Activated naive CD4-positive, alpha-beta T cell treated with anti-CD3 and anti-CD28 coated beads, Interleukin-2, amount 50 U/mL, for 24 hours (primary cell): ENCODE data around the gene ADAMTS4.
"Not testable (repeated sequence)": the region's sequence is repeated elsewhere in the genome, so short reads cannot be mapped to it uniquely, and the experiment has no call there.

Experiments
- H3K27ac Mint-ChIP-seq: one replicate; pipeline ENCODE4 v1.8.0; 2021; ENCODE audit warnings: mild to moderate bottlenecking, mixed read lengths
- H3K27me3 Mint-ChIP-seq: one replicate; pipeline ENCODE4 v1.8.0; 2021; ENCODE audit warnings: mixed read lengths
- H3K36me3 Mint-ChIP-seq: one replicate; pipeline ENCODE4 v1.8.0; 2021; ENCODE audit warnings: mixed read lengths
- H3K4me1 Mint-ChIP-seq: one replicate; pipeline ENCODE4 v1.8.0; 2021; ENCODE audit warnings: mixed read lengths
- H3K4me3 Mint-ChIP-seq: one replicate; pipeline ENCODE4 v1.8.0; 2021; ENCODE audit warnings: mild to moderate bottlenecking, mixed read lengths
- H3K9me3 Mint-ChIP-seq: one replicate; pipeline ENCODE4 v1.8.0; 2021; ENCODE audit warnings: mixed read lengths

Gene ADAMTS4

GRCh38 chr1:161224695-161225087 is 25.8 kb upstream of the ADAMTS4 start:
- H3K4me3 Mint-ChIP-seq, H3K9me3 Mint-ChIP-seq, H3K27ac Mint-ChIP-seq, H3K36me3 Mint-ChIP-seq, H3K27me3 Mint-ChIP-seq: not testable (repeated sequence)
- peaks cover 59% of the 10 kb centered on the region for H3K4me1 Mint-ChIP-seq

GRCh38 chr1:161223805-161224694 is 25.2 kb upstream of the ADAMTS4 start:
- H3K27ac Mint-ChIP-seq = peak overlapping the region; percentile 55
- peaks cover 5% of the 10 kb centered on the region for H3K36me3 Mint-ChIP-seq
- H3K4me1 Mint-ChIP-seq = peaks cover 65% of the 10 kb centered on the region
- no peak overlapping the region for H3K4me3 Mint-ChIP-seq
- no peaks in the 10 kb centered on the region for H3K27me3 Mint-ChIP-seq
- H3K9me3 Mint-ChIP-seq = no peaks in the 10 kb centered on the region

- no peak overlapping the region for H3K4me3 Mint-ChIP-seq
- H3K4me1 Mint-ChIP-seq = peaks cover 73% of the 10 kb centered on the region
- no peaks in the 10 kb centered on the region for H3K27me3 Mint-ChIP-seq
- peak overlapping the region; percentile 71 for H3K27ac Mint-ChIP-seq
- H3K36me3 Mint-ChIP-seq = no peaks in the 10 kb centered on the region
- H3K9me3 Mint-ChIP-seq = no peaks in the 10 kb centered on the region
Measured at GRCh38 chr1:161222175-161223019, 23.5 kb upstream of the ADAMTS4 start.

GRCh38 chr1:161220002-161220401 is 21.1 kb upstream of the ADAMTS4 start:
- Mint-ChIP-seq H3K27ac (no peak overlapping the region), H3K4me3 (no peak overlapping the region), H3K9me3 (no peaks in the 10 kb centered on the region), H3K27me3 (no peaks in the 10 kb centered on the region), H3K36me3 (peaks cover 2% of the 10 kb centered on the region), H3K4me1 (peaks cover 63% of the 10 kb centered on the region)

GRCh38 chr1:161219078-161219892 is 20.4 kb upstream of the ADAMTS4 start:
- H3K36me3 Mint-ChIP-seq = peaks cover 6% of the 10 kb centered on the region
- peaks cover 69% of the 10 kb centered on the region for H3K4me1 Mint-ChIP-seq
- no peak overlapping the region for H3K4me3 Mint-ChIP-seq
- H3K27ac Mint-ChIP-seq = peak overlapping the region; percentile 83
- H3K27me3 Mint-ChIP-seq = no peaks in the 10 kb centered on the region
- no peaks in the 10 kb centered on the region for H3K9me3 Mint-ChIP-seq

- peaks cover 12% of the 10 kb centered on the region for H3K36me3 Mint-ChIP-seq
- H3K27ac Mint-ChIP-seq = peak overlapping the region; percentile 83
- peaks cover 63% of the 10 kb centered on the region for H3K4me1 Mint-ChIP-seq
- H3K9me3 Mint-ChIP-seq = no peaks in the 10 kb centered on the region
- no peaks in the 10 kb centered on the region for H3K27me3 Mint-ChIP-seq
- peak overlapping the region; percentile 44 for H3K4me3 Mint-ChIP-seq
Measured at GRCh38 chr1:161218301-161219077, 19.6 kb upstream of the ADAMTS4 start.

- Mint-ChIP-seq H3K27me3 (no peaks in the 10 kb centered on the region), H3K9me3 (no peaks in the 10 kb centered on the region), H3K4me3 (no peak overlapping the region), H3K27ac (peak overlapping the region; percentile 83), H3K36me3 (peaks cover 15% of the 10 kb centered on the region), H3K4me1 (peaks cover 62% of the 10 kb centered on the region)
Measured at GRCh38 chr1:161217831-161218230, 19.0 kb upstream of the ADAMTS4 start.

- H3K4me3 Mint-ChIP-seq = peak overlapping the region; percentile 71
- no peaks in the 10 kb centered on the region for H3K9me3 Mint-ChIP-seq
- peak overlapping the region; percentile 2 for H3K27ac Mint-ChIP-seq
- peaks cover 15% of the 10 kb centered on the region for H3K36me3 Mint-ChIP-seq
- no peaks in the 10 kb centered on the region for H3K27me3 Mint-ChIP-seq
- H3K4me1 Mint-ChIP-seq = peaks cover 60% of the 10 kb centered on the region
Measured at GRCh38 chr1:161216945-161217712, 18.3 kb upstream of the ADAMTS4 start.

GRCh38 chr1:161215076-161215475 is 16.2 kb upstream of the ADAMTS4 start, which contains the start of gene FCER1G:
Gene FCER1G, plus strand, starts transcription at chr1:161215295. Its CDS starts 27 bp downstream, at chr1:161215322.
- Mint-ChIP-seq H3K4me3 (peak within 1 kb of the TSS; percentile 66), H3K4me1 (peaks cover 50% of the 10 kb centered on the region), H3K27ac (peak within 1 kb of the TSS; percentile 65), H3K9me3 (no peaks in the 10 kb centered on the region), H3K36me3 (peaks cover 19% of the 10 kb centered on the region), H3K27me3 (no peaks in the 10 kb centered on the region)

GRCh38 chr1:161214369-161214768 is 15.5 kb upstream of the ADAMTS4 start:
- peaks cover 50% of the 10 kb centered on the region for H3K4me1 Mint-ChIP-seq
- peaks cover 26% of the 10 kb centered on the region for H3K36me3 Mint-ChIP-seq
- no peaks in the 10 kb centered on the region for H3K9me3 Mint-ChIP-seq

GRCh38 chr1:161209790-161210409 is 11.0 kb upstream of the ADAMTS4 start:
- Mint-ChIP-seq H3K27me3 (no peaks in the 10 kb centered on the region), H3K36me3 (peaks cover 35% of the 10 kb centered on the region), H3K9me3 (no peaks in the 10 kb centered on the region), H3K4me3 (no peak overlapping the region), H3K4me1 (peaks cover 43% of the 10 kb centered on the region), H3K27ac (no peak overlapping the region)

More at GRCh38 chr1:161214369-161214768, 15.5 kb upstream of the ADAMTS4 start:
- Mint-ChIP-seq H3K4me3 (no peak overlapping the region), H3K27ac (no peak overlapping the region), H3K27me3 (no peaks in the 10 kb centered on the region)

GRCh38 chr1:161207173-161207572 is 8.3 kb upstream of the ADAMTS4 start:
- Mint-ChIP-seq H3K27ac (no peak overlapping the region), H3K4me3 (no peak overlapping the region), H3K36me3 (peaks cover 34% of the 10 kb centered on the region), H3K4me1 (peaks cover 57% of the 10 kb centered on the region), H3K27me3 (no peaks in the 10 kb centered on the region), H3K9me3 (no peaks in the 10 kb centered on the region)

GRCh38 chr1:161206411-161207140 is 7.7 kb upstream of the ADAMTS4 start:
- Mint-ChIP-seq H3K36me3 (peaks cover 33% of the 10 kb centered on the region), H3K27me3 (no peaks in the 10 kb centered on the region), H3K27ac (peak overlapping the region; percentile 80), H3K4me3 (peak overlapping the region; percentile 23), H3K4me1 (peaks cover 63% of the 10 kb centered on the region), H3K9me3 (no peaks in the 10 kb centered on the region)
